COLO668 (cell line): ENCODE data around the gene ALG5.

Source experiments
- DNase-seq: peaks from one replicate; lab custom pipeline; 2025; ENCODE audit not compliant: unreplicated experiment; lab: John Stamatoyannopoulos, UW

Gene ALG5, protein sequence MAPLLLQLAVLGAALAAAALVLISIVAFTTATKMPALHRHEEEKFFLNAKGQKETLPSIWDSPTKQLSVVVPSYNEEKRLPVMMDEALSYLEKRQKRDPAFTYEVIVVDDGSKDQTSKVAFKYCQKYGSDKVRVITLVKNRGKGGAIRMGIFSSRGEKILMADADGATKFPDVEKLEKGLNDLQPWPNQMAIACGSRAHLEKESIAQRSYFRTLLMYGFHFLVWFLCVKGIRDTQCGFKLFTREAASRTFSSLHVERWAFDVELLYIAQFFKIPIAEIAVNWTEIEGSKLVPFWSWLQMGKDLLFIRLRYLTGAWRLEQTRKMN

DNA sequence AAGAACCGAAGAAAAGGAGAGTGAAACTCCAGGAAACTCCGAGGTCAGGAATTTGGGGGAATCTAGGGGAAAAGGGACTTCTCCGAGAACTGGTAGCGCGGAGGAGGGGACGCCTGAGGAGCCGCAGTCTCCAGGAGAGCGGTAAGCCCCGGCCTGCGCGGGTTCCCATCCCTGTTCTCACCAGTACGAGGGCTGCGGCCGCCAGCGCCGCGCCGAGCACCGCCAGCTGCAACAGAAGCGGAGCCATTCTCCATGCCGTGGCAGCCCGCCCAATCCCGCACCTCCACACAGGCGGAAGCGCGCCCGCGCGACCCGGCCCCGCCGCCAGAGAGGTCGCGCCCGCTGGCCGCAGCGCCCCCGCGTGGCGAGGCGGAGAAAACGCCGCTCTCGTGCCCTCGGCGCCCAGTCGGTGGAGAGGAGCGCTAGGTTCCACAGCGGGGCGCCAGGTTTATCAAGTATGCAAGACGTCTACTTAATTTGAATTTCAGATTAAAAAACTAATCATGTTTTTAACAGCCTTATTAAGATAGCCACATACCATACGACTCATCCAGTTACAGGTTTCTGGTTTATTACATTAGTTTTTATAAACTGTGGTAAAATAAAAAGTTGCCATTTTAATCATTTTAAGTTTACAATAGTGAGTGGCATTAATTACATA lies at the start of gene ALG5:
ALG5 (minus strand) TSS at position 287 of the 661 bp plus-strand sequence; CDS start at position 247, 40 bp downstream.
- peak; percentile 99 for DNase-seq

DNA sequence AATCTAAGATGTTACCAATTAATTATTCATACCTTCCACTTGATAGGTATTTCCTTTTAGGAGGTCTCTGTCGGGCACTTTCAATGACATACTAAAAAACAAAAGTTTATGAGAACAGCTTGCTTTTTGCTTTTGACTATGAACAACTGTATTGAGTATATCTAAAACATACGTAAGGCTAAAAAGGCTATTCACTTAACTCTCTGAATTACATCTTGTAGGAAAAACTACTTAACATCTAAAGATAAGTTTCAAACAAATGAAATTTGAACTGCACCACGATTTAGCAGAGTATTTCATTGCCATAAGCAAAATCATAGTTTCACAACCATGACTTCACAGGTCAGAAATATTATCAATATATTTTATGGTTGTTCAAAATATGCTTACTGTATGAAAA lies 48.7 kb upstream of the ALG5 start:
- no peak for DNase-seq

DNA sequence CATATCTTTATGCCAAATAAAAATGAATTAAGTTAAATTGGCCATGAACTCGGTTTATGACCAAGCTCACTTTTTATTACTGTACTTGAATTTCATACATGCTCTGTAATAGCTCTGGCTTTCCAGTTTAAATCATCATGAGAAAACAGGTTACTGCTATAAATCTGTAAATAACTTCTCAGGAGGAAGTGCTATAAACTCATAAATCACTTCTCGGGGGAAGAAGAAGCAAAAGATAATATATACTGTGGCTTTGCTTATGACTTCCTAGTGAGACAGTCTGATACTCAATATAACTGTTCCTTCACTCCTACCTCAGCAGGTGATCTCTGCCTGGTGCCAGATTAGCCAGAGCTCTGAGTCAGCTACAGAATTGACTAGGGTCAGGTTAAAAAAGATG lies 47.9 kb upstream of the ALG5 start:
- no peak for DNase-seq

DNA sequence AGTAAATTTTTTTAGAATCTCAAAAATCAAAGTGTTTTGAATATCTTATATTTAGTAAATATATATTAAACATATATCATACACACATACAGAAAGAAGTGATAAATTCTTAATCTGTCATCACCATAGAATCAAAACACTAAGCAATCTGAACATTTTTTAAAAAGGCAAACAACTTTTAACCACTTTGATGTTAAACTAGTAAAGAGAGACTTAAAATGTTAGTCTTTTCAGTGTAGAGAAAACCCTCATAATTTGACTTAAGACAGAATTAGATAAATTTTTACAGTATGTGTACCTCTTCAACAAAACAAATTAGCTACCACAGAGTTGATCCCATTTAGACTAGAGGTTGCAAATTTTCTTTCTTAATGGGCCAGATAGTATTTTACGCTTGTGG lies 46.9 kb upstream of the ALG5 start:
- DNase-seq, result no peak

DNA sequence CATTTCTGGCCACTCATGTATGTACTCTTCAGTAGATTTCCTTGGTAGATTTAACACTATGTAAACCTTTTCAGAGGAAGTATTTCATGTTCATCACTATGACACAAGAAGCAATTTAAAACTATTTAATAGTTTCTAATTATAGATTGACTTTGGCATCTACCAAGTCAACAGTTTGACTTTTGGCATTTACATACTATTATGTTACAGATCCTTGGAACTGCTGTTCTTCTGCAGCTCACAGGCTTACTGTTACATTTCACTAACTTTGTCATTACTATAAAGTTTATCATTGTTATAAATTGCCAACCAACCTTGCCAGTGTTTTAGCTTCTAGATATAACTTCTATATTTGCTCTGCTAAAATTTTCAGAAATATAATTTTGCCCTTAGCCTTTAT lies 41.6 kb upstream of the ALG5 start:
- DNase-seq, result no peak

DNA sequence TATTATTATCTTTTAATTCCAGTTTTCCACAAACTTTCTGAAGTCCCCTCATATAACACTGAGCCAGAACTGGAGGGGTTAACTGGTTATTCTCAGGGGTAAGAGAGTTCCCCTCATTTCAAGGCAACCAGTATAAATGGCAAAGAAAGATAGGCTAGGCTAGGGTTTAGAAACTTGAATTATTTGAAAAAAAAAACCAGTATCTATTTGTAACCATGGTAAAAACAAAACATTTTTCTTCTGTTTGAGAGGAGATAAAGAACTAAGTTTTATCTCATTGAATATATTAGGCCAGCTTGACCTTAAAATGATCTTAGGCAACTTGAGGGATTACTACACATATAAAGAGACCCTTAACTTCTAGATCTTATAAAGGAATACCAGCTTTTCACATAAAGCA lies 40.8 kb upstream of the ALG5 start:
- DNase-seq, result no peak

DNA sequence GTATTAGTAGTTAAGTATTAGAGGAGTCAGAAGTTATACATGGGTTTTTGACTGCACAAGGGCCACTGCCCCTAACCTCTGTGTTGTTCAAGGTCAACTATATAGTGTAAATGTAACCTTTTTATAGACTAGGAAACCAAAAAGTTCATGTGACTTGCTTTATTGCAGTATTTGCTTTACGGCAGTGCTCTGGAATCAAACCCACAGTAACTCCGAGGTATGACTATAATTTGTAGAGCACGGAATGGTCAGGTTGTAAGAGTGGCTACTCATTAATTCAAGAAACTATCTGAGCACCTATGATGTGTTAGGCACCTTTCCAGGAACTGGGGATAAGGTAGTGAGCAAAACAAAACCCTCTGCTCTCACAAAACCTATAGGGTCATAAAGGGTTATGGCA lies 38.1 kb upstream of the ALG5 start:
- no peak for DNase-seq

DNA sequence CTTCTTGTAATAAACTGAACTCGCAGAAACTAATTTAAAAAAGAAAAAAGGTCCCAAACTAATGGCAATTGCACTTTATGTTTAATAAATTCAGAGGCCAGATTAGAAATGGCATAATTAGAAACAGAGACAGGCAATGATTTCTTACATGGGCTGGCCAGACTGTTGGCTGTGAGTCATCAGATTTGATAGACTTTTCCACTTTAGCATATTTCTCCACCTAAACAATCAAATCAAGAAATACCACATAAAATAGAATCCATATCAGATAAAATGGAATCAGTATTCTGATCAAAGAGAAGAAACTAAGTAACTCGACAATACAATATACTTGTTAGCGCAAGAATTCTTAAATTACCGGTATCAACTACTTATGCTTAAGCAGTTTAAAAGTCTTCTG lies 30.5 kb upstream of the ALG5 start:
- no peak for DNase-seq

DNA sequence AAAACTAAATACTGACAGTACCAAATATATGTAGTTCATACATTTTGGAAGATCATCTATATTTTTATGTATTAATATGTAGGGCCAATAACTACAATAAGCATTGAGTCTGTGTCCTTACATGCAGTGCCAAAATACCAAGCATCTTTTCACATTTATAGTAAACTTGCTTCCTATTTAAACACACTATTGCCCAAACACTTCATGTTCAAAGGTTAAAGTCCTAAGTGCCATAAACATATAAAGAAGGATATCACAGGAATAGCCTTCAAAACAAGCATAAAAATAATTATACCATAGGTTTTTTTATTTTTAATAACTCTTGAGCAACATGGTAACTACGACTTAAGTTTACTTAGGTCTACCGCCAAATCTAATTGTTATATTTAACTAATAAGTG lies 28.5 kb upstream of the ALG5 start:
- no peak for DNase-seq

DNA sequence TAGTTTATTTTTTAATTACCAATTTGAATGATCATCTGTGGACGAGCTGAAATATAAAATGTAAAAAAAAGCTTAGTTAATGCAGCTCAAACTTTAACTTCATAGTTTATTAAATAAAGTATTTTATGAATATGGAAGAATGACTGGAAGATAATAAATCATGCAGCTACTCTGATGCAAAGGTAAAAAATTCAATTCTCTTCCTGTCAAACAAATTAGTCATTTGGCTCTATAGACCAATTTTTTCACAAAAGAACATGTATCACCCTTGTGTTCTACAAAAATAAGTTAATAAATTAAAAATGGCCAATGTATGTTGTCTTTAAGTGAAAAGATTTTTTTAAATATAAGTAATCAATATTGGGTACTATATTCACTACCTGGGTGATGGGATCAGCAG lies 27.6 kb upstream of the ALG5 start:
- DNase-seq, result no peak

DNA sequence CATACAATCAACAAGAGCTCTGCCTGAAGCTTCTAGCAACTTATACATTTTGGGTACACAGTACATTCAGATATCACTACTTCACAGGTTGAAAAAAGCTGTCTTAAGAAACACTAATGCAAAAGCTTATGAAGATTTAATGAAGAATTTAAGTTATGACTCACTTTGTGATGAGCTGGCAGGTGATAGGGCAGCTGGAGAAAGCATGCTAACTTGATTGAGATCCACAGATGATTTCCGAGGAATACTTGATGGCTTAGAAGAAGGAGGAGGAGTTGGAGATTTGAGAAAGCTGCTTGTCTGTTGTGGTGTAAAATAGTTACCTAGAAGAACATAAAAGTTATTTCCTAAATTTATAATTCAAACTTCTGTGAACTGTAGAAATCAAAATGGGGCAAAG lies 24.7 kb upstream of the ALG5 start:
- DNase-seq, result no peak

DNA sequence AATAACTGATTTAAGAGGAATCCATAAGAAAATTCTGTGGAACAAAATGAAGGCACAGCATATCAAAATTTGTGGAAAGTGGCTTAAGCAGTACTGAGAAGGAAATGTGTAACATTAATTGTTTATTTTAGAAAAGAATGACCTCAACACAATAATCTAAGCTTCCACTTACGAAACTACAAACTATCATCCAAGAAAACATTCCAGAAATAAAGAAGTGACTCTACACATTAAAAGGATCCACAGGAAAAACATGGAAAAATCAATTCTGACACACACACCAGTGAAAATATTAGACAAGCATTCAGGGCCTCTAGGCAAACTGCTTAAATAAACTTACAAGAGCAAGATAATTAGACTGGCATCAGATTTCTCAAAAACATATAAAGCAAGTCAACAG lies 15.5 kb upstream of the ALG5 start:
- no peak for DNase-seq

DNA sequence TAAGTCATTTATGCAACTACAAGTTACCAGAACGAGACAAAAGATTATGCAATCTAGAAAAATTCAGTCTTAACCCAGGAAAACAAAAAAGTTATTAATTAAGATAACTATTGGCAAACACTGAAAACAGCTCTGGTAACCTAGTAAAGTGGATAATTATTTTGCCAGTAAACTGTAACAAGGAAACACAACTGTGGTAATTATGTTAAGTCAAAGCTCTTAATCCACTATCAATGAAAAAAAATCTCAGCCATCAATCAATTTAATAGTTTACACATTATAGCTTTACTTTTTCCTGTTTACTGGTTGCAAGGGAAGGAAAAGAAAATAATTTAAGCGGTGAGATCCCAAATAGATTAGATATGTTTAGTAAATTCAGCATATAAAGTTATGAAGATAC lies 12.6 kb upstream of the ALG5 start:
- no peak for DNase-seq

DNA sequence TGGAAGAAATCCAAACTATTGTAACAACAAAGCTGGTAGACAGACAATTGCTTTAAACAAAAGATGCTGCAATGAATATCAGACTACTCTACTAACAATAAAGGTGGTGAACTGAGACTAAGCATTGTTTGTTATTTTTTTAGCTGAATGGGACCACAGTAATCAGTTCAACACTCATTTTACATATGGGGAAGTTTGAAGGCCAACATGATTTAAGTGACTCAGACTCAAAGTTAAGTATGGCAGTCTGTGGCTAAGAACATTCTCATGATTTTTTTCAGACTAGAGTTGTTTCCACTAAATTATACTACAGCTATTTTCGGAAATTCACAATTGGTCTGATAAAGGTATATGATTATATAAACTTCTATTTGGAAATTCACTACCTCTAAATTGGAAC lies 11.9 kb upstream of the ALG5 start:
- DNase-seq, result no peak

DNA sequence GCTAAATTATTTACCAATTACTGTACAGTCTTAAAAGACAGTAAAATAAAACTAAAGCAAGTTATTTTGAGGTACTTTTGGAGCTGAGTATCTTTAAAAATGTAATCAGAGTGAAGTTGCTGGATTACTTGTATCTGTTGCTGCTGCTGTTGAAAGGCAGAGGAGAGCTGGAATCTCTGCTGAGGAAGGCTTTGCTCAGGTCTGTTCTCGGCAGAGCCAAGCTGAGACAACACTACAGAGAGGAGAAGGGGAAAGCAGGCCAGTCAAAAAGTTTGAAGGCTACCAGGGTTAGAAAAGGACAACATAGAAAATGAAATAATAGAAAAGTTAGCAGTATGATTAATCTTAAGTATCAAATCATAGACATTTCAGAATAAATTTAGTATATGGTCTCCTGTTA lies 11.3 kb upstream of the ALG5 start:
- no peak for DNase-seq

DNA sequence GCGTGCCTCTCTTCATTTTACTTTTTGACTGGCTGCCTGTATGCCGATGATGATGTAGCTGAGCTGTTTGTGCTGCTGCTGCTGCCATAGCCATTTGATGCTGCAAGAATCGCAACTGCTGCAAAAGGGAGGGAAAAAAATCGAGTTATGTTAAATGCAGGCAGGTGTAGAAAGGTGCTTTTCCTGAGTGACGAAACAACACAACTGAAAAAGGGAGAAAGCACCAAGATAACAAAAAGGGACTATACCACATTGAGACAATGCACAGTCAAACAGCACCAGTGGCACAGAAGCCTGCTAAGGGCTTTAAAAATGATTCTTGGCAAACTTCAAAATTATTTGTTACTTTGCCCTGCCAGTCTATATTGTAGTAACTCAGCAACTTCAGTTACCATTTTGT lies 10.6 kb upstream of the ALG5 start:
- no peak for DNase-seq

DNA sequence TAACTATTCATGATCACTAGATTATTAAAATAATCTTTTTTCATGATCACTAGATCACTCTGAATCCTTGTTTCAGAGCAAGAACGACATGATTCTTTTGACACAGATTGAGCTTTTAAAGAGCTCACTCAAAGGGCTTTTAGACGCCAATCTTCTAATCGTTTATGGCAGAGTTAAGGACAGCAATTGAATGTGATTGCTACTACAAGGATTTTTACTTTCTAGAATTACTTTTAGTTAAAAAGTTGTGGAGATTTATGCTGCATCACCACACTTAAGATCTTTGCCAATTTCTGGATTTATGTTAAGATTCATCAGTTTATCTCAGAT lies 2.7 kb upstream of the ALG5 start:
- no peak for DNase-seq

DNA sequence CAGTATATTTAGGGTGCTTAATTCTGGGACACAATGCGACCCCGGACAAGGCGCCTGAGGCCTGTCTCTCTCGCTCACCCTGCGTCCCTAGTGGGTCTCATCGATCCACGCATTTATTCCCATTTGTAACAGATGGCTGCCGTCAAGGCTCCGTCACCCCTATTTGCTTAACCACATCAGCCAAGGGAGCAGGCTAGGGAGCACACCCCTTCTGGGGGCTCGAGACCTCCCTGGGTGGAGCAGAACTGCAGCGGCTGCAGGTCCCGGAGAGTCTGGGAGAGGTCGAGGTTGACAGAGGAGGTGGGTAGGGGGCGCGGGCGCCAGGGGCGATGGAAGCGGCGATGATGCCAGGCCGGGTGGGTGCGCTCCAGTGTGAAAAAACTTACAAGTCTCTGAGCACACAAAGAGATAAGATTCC lies 507 bp downstream of the ALG5 start:
- peak; percentile 52 for DNase-seq

DNA sequence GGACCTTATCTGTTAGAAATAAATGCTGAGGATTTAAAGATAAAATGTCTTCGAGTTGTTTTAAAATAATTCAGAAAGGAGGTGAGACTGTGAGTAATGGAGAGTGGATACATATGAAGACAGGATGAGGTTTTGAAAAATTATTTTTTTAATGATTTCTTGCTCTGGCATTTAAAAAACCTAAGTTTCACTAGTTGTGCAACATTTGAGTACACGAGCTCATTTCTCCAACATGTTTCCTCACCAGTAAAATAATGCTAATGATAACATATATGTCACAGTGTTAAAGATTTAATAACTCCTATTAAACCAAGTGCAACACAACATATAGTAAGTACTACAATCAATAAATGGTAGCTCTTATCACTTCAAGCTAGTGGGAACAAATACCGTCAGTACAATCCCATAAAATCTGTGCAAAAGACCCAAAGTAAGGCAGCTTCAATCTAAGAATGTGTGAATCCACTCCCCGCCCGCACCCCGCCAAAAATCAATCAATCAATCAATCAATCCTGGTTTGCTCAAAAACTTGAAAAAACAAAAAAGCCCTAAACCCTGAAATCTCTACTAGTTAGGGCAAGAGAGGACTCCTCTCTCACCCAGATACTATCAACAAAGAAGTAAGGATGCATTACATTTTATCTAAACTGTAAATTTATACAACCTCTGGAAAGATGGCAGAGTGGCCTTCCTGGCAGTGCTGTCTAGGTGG lies 1.3 kb downstream of the ALG5 start:
- DNase-seq, result no peak

DNA sequence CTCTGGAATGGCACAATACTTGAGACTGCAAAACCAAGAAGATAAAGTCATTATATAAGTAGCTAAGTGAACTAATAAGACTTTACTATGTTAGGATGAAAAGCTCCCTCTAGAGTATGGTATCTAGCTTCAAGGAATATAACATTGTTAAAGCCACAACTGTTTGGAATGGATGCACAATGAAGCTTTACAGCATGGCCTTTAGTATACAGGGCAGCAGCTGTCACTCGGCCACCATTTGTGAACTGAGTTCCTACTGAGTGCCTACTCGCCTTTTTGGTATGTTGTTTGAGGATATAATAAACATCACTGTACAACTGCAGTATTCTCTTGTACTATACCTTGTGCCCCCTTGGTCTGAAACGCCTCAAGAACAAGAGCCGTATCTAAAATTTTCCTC lies 6.8 kb downstream of the ALG5 start:
- no peak for DNase-seq

DNA sequence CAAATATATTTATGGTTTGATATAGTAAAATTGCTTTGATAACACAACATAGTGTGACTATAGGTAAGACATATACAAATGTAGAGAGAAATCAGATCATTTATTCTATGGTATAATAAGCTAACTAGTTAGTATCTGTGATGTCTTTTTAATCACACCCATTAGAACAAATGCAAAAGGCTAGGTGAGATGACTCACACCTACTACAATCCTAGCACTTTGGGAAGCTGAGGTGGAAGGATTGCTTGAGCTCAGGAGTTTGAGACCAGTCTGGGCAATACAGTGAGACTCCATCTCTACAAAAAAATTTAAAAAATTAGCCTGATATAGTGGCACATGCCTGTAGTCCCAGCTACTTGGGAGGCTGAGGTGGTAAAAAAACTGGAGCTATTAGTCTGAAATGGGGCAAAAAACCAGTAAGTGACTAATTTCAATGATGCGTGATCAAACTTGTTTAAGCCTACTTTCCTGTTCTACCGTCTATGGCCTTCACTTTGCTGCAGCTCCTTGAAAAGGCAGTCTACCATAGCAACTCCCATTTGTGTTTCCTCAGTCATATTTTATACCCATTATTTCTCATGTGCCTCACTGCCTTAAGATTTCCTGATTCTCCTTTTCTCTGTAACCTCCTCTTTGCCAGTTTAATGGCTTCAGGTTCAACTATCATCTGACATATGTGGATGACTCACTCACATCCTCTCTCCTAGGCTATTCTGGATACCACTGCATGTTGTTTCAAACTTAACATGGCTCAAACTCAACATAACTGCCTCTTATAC lies 12.5 kb downstream of the ALG5 start:
- DNase-seq, result no peak
